Activated effector memory CD4-positive, alpha-beta T cell treated with anti-CD3 and anti-CD28 coated beads, Interleukin-2, amount 50 U/mL, for 16 hours (primary cell): Measurements from ENCODE around the gene BCAT1.
"Not testable (repeated sequence)": the region's sequence is repeated elsewhere in the genome, so short reads cannot be mapped to it uniquely, and the experiment has no call there.

Experiments used
- DNase-seq: peaks from one replicate; pipeline ENCODE4 v3.0.0-alpha.2; 2020

Gene BCAT1

GRCh38 chr12:24851341-24851740, 97.6 kb downstream of the BCAT1 start:
- DNase-seq, result no peak

- no peak for DNase-seq
Measured at GRCh38 chr12:24850496-24850895, 98.4 kb downstream of the BCAT1 start.

- DNase-seq, result no peak
Measured at GRCh38 chr12:24848941-24849477, 99.9 kb downstream of the BCAT1 start.

- no peak for DNase-seq
Measured at GRCh38 chr12:24846689-24847088, 102.2 kb downstream of the BCAT1 start.

- no peak for DNase-seq
Measured at GRCh38 chr12:24845615-24846014, 103.3 kb downstream of the BCAT1 start.

GRCh38 chr12:24840046-24840800, 108.7 kb downstream of the BCAT1 start:
- DNase-seq, result no peak

- peak; percentile 88 for DNase-seq
Measured at GRCh38 chr12:24839268-24839791, 109.6 kb downstream of the BCAT1 start.

- DNase-seq, result no peak
Measured at GRCh38 chr12:24838531-24838950, 110.4 kb downstream of the BCAT1 start.

GRCh38 chr12:24835377-24835776, 113.5 kb downstream of the BCAT1 start:
- no peak for DNase-seq

- no peak for DNase-seq
Measured at GRCh38 chr12:24833513-24833912, 115.4 kb downstream of the BCAT1 start.

GRCh38 chr12:24823808-24824515, 124.9 kb downstream of the BCAT1 start:
- no peak for DNase-seq

- DNase-seq, result no peak
Measured at GRCh38 chr12:24822121-24822899, 126.6 kb downstream of the BCAT1 start.

- no peak for DNase-seq
Measured at GRCh38 chr12:24821691-24822090, 127.2 kb downstream of the BCAT1 start.

GRCh38 chr12:24820872-24821271, 128.0 kb downstream of the BCAT1 start:
- no peak for DNase-seq

- DNase-seq, result no peak
Measured at GRCh38 chr12:24818351-24818750, 130.6 kb downstream of the BCAT1 start.

- no peak for DNase-seq
Measured at GRCh38 chr12:24815114-24815423, 133.8 kb downstream of the BCAT1 start.

- no peak for DNase-seq
Measured at GRCh38 chr12:24814379-24815113, 134.4 kb downstream of the BCAT1 start.

GRCh38 chr12:24810378-24810777, 138.5 kb downstream of the BCAT1 start:
- DNase-seq, result no peak

- not testable (repeated sequence) for DNase-seq
Measured at GRCh38 chr12:24809306-24809705, 139.6 kb downstream of the BCAT1 start.

GRCh38 chr12:24808651-24809050, 140.2 kb downstream of the BCAT1 start:
- no peak for DNase-seq

GRCh38 chr12:24806386-24806785, 142.5 kb downstream of the BCAT1 start:
- no peak for DNase-seq

GRCh38 chr12:24803430-24804245, 145.3 kb downstream of the BCAT1 start:
- DNase-seq, result no peak
